CD4-positive, CD25-positive, alpha-beta regulatory T cell (primary cell): Measurements from ENCODE around the gene RNF157. TPM values are rescaled to one million over a fixed set of nuclear protein-coding genes. Genes with fewer than 3 reads are reported as not detected.

Experiments
- ATAC-seq, 2 donors: fragments of 150-1000 bp; cut with Tn5 transposase; one replicate each; pipeline ENCODE4 v1.10.0; 2021; ENCODE audit warnings: low read depth in 2 of 2, moderate number of reproducible peaks in 2 of 2, moderate library complexity in 1 of 2
- DNase-seq, 3 donors: peaks; one replicate each; pipeline versions ENCODE4 v3.0.0 to v3.0.0-alpha.2; 2012 to 2022; ENCODE audit warnings: mixed read lengths in 1 of 3
- H3K27ac ChIP-seq: one replicate; pipeline ENCODE4 v1.7.0; 2013; ENCODE audit warnings: mild to moderate bottlenecking, low read length; ENCODE audit not compliant: insufficient read depth, poor library complexity, severe bottlenecking
- H3K27me3 ChIP-seq: one replicate; pipeline ENCODE4 v1.7.0; 2013; ENCODE audit warnings: low read length; ENCODE audit not compliant: control insufficient read depth, insufficient read depth
- H3K36me3 ChIP-seq: one replicate; pipeline ENCODE4 v1.7.0; 2013; ENCODE audit warnings: mild to moderate bottlenecking, low read length, moderate library complexity; ENCODE audit not compliant: control insufficient read depth, insufficient read depth
- H3K4me1 ChIP-seq: 2 replicates; pipeline ENCODE4 v1.7.0; 2013; ENCODE audit warnings: mild to moderate bottlenecking, low read length; ENCODE audit not compliant: insufficient read depth, control insufficient read depth, poor library complexity, severe bottlenecking
- H3K4me3 ChIP-seq: one replicate; pipeline ENCODE4 v1.7.0; 2013; ENCODE audit warnings: low read depth, mild to moderate bottlenecking, low read length, moderate library complexity
- H3K9me3 ChIP-seq, 2 experiments: 1 replicate in 1 of 2; 2 replicates in 1 of 2; pipeline ENCODE4 v1.7.0; 2013; ENCODE audit warnings: low read length in 2 of 2, mild to moderate bottlenecking in 1 of 2, moderate library complexity in 1 of 2; ENCODE audit not compliant: control insufficient read depth in 2 of 2
- H3K27ac Mint-ChIP-seq, 3 donors: one replicate each; pipeline ENCODE4 v1.8.0; 2020 to 2022; ENCODE audit warnings: mild to moderate bottlenecking in 3 of 3, mixed read lengths in 3 of 3, moderate library complexity in 2 of 3
- H3K27me3 Mint-ChIP-seq: one replicate; pipeline ENCODE4 v1.8.0; 2022; ENCODE audit warnings: mild to moderate bottlenecking, mixed read lengths
- H3K36me3 Mint-ChIP-seq: one replicate; pipeline ENCODE4 v1.8.0; 2020; ENCODE audit warnings: mixed read lengths
- H3K4me1 Mint-ChIP-seq, 4 donors: one replicate each; pipeline ENCODE4 v1.8.0; 2020 to 2022; ENCODE audit warnings: mixed read lengths in 4 of 4, mild to moderate bottlenecking in 1 of 4
- H3K4me3 Mint-ChIP-seq, 4 donors: one replicate each; pipeline ENCODE4 v1.8.0; 2020 to 2022; ENCODE audit warnings: mild to moderate bottlenecking in 4 of 4, mixed read lengths in 4 of 4, moderate library complexity in 3 of 4
- H3K9me3 Mint-ChIP-seq, 7 donors: one replicate each; pipeline ENCODE4 v1.8.0; 2020 to 2022; ENCODE audit warnings: mixed read lengths in 7 of 7, mild to moderate bottlenecking in 3 of 7, moderate library complexity in 2 of 7
- polyA plus RNA-seq, 4 donors: library from polyadenylated mRNA; unstranded; fragments of 300-500 nt; fragmentation: Illumina TruSeq; gene quantifications; one replicate each; pipeline ENCODE4 v1.2.3, GENCODE V29; 2021
- total RNA-seq: library from RNA; stranded (reverse); gene quantifications from one replicate; pipeline ENCODE4 v1.2.3, GENCODE V29; 2022

Gene RNF157
- total and polyA plus RNA-seq, 5 donors from 2014 or later, result 3.3 to 17.7 (median 5.1) TPM

DNA sequence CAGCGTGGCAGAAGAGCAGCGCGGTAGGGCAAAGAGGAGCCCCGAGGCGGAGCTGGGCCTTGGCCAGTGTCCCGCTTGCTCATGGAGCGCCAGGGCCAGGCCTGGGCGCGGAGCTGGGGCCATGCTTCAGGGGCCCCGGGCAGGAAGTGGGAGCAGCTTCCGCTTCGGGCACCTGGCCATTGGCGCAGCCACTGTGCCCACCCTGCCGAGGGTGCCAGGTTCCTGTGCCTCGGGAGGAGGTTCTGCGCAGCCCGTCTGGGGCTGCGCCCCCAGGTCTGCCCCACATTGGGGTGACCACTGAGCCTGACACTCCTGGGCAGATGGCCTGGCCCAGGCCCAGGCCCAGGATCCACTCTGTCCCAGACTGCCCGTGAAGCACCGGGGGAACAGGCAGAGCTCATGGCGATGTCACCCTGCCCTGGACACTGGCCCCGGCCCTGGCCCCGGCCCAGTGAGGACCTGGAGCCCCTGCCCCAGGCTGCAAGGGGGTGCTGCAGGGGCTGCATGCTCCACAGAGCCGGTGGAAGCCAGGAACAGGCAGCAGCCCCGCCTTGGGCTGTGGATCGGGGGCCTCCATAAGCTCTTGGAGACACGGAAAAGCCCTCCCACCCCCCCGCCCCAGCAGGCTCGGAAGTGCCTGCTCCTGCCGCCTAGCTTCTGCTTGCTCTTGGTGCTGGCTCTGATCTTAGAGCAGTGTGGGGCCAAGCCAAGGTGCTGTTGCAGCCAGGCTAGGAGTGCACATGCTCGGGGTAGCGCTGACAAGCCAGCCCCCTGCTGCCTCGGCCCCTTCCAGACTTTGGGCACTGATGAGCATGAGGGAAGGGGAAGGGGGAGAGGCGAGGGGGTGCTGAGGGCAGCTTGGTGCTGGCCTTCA lies 63.4 kb downstream of the RNF157 start:
- ATAC-seq, result no peak
- Mint-ChIP-seq H3K4me1 (peaks cover 21 to 61% (median 25%) of the 10 kb centered on the region in 4 donors), H3K27ac (peak overlapping the region; percentile 89 to 92 (median 92)), H3K9me3 (no peaks in the 10 kb centered on the region), H3K36me3 (no peaks in the 10 kb centered on the region), H3K4me3 (no peak overlapping the region), H3K27me3 (no peaks in the 10 kb centered on the region)
- Histone ChIP-seq H3K4me3 (no peak overlapping the region), H3K27me3 (no peaks in the 10 kb centered on the region), H3K4me1 (peaks cover 47% of the 10 kb centered on the region), H3K9me3 (no peaks in the 10 kb centered on the region), H3K27ac (no peak overlapping the region), H3K36me3 (no peaks in the 10 kb centered on the region)
- DNase-seq, result no peak

DNA sequence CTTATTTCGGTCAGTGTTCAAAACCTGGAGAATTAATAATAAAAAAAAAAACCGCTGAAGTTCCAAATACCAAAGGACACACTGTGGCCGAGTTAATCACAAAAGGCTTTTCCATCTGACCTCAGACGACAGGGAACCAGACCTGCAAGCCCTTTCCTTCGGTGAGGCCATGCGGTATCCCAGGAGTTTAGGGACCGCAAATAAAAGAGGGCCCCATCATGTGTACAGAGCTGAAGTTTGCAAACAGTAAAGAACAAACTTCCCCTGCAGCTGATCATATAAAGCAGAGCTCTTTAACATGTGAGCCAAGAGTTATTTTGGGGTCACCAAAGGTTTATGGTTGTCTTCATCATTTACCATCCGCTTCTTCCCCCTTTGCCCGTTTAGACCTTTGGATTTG lies 66.3 kb downstream of the RNF157 start:
- Mint-ChIP-seq H3K4me1 (peaks cover 7 to 34% (median 7%) of the 10 kb centered on the region in 4 donors), H3K27me3 (no peaks in the 10 kb centered on the region), H3K27ac (no peak overlapping the region), H3K9me3 (peaks cover 0 to 1% (median 0%) of the 10 kb centered on the region in 7 donors), H3K36me3 (peaks cover 2% of the 10 kb centered on the region), H3K4me3 (no peak overlapping the region)
- no peak for DNase-seq
- peaks cover 21% of the 10 kb centered on the region for H3K4me1 ChIP-seq
- H3K27me3 ChIP-seq, result no peaks in the 10 kb centered on the region
- no peak overlapping the region for H3K4me3 ChIP-seq
- H3K27ac ChIP-seq, result no peak overlapping the region
- H3K9me3 ChIP-seq, result no peaks in the 10 kb centered on the region
- ATAC-seq, result no peak
- H3K36me3 ChIP-seq, result no peaks in the 10 kb centered on the region

DNA sequence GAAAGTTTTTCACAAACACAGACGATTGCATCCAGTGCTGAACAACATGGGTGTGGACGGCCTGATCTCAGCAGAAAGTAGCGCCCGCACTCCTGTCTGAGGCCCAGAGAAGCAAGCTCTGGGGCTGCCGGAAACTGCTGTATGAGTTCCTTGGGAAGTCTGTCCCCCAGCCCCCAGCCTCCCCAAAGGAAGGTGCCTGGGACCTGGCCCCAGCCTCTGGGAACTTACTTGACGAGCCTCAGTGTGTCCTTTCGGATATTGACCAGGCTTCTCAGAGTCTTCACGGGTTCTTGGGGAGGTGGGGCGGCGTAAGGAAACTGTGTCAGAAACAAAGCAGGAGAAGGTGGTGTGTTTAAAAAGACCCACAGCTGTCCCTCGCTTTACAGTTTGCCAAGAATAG lies 66.8 kb downstream of the RNF157 start:
- peaks cover 1 to 30% (median 7%) of the 10 kb centered on the region in 4 donors for H3K4me1 Mint-ChIP-seq
- Histone ChIP-seq H3K4me3 (no peak overlapping the region), H3K9me3 (no peaks in the 10 kb centered on the region), H3K4me1 (peaks cover 15% of the 10 kb centered on the region), H3K36me3 (no peaks in the 10 kb centered on the region), H3K27ac (no peak overlapping the region), H3K27me3 (no peaks in the 10 kb centered on the region)
- DNase-seq (no peak), ATAC-seq (no peak)
- no peak overlapping the region for H3K27ac Mint-ChIP-seq
- H3K4me3 Mint-ChIP-seq, result no peak overlapping the region
- peaks cover 5% of the 10 kb centered on the region for H3K36me3 Mint-ChIP-seq
- peaks cover 0 to 2% (median 0%) of the 10 kb centered on the region in 7 donors for H3K9me3 Mint-ChIP-seq
- no peaks in the 10 kb centered on the region for H3K27me3 Mint-ChIP-seq

DNA sequence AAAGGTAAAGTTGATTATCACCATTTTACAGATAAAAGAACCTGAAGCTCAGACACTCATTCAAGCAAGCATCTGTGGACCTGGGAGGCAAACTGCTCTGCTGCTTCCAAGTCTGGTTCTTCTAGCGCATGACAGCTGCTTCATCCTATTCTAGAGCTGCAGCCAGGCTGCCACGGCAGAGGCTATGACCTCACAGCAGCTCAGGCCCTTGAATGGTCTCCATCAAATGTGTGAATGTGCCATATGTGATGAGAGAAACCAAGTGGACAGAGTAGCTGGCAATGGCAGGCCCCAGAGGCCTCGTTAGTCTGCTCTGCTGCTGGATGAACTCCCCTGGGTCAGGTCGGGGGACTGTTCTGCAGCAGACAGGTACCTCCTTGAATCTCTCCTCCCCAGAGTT lies 68.6 kb downstream of the RNF157 start:
- no peak for ATAC-seq

DNA sequence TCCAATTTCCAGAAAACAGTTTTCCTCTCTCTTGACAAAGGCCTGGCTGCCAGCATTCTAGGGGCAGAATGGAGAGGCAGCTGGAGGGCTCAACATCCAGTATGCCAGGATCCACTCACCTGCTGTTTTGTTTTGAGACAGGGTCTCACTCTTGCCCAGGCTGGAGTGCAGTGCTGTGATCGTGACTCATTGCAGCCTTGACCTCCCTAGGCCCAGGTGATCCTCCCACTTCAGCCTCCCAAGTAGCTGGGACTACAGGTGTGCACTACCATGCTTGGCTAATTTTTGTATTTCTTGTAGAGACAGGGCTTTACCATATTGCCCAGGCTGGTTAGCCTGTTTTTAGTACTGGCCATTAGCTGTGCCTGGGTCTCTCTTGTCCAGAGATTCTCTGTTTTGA lies 70.2 kb downstream of the RNF157 start:
- no peak overlapping the region for H3K4me3 ChIP-seq
- Mint-ChIP-seq H3K36me3 (peaks cover 15% of the 10 kb centered on the region), H3K27ac (peak overlapping the region in 1 of 3 donors; percentile 26), H3K9me3 (peaks cover 0 to 5% (median 0%) of the 10 kb centered on the region in 7 donors), H3K27me3 (no peaks in the 10 kb centered on the region), H3K4me1 (peaks cover 0 to 8% (median under 1%) of the 10 kb centered on the region in 4 donors), H3K4me3 (no peak overlapping the region)
- no peaks in the 10 kb centered on the region for H3K9me3 ChIP-seq
- no peaks in the 10 kb centered on the region for H3K36me3 ChIP-seq
- no peaks in the 10 kb centered on the region for H3K4me1 ChIP-seq
- H3K27ac ChIP-seq, result no peak overlapping the region
- H3K27me3 ChIP-seq, result no peaks in the 10 kb centered on the region
- DNase-seq (no peak), ATAC-seq (no peak)

More for the DNA sequence above, 68.6 kb downstream of the RNF157 start:
- no peak for DNase-seq
- Mint-ChIP-seq H3K36me3 (peaks cover 11% of the 10 kb centered on the region), H3K9me3 (peaks cover 0 to 5% (median 0%) of the 10 kb centered on the region in 7 donors), H3K4me3 (no peak overlapping the region), H3K27ac (no peak overlapping the region), H3K4me1 (peaks cover 0 to 18% (median 7%) of the 10 kb centered on the region in 4 donors), H3K27me3 (no peaks in the 10 kb centered on the region)
- H3K36me3 ChIP-seq, result no peaks in the 10 kb centered on the region
- peaks cover 3% of the 10 kb centered on the region for H3K4me1 ChIP-seq
- no peak overlapping the region for H3K27ac ChIP-seq
- H3K4me3 ChIP-seq, result no peak overlapping the region
- H3K9me3 ChIP-seq, result no peaks in the 10 kb centered on the region
- H3K27me3 ChIP-seq, result no peaks in the 10 kb centered on the region

DNA sequence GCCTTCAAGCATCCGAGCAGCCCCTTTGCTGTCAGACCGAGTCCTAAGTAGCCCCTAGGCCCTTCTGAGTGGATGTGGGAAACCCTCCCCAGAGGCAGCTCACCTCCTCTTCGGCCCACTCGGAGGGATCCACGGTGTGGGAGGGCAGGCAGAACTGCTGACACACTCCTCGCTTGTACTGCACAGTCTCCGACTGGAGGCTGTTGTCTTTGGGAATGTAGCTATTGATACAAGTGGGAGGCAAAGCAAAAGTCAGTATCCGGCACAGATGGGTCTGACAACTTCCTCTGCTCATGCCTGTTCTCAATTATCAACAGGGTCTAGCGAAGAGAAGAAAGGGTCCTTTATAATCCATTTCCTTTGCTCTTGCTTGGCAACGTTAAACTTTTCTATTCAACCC lies 73.4 kb downstream of the RNF157 start:
- H3K36me3 Mint-ChIP-seq, result peaks cover 35% of the 10 kb centered on the region
- H3K36me3 ChIP-seq, result no peaks in the 10 kb centered on the region
- peaks cover 0 to 5% (median 0%) of the 10 kb centered on the region in 7 donors for H3K9me3 Mint-ChIP-seq
- no peak overlapping the region for H3K4me3 ChIP-seq
- H3K27me3 ChIP-seq, result no peaks in the 10 kb centered on the region
- no peak for ATAC-seq
- no peaks in the 10 kb centered on the region for H3K4me1 ChIP-seq
- no peak overlapping the region for H3K27ac ChIP-seq
- no peak overlapping the region for H3K4me3 Mint-ChIP-seq
- no peaks in the 10 kb centered on the region for H3K27me3 Mint-ChIP-seq
- H3K4me1 Mint-ChIP-seq, result peaks cover 0 to 7% (median 3%) of the 10 kb centered on the region in 4 donors
- no peak for DNase-seq
- H3K27ac Mint-ChIP-seq, result no peak overlapping the region
- no peaks in the 10 kb centered on the region for H3K9me3 ChIP-seq

DNA sequence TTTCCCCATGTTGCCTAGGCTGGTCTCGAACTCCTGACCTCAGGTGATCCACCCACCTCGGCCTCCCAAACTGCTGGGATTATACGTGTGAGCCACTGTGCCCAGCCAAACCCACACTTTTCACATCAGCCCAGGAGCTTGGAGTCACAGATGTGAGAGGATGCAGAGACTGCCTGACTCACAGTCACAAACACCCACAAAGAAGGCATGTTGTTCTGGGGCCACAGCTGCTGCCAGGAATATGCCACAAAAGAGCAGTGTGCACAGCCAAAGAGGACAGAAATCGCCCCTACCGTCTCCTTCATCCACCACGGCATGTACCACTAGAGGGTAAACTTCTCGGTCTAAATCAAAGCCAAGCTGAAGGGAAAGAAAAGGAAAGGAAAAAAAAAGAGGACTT lies 74.1 kb downstream of the RNF157 start:
- H3K36me3 Mint-ChIP-seq, result peaks cover 38% of the 10 kb centered on the region
- no peak overlapping the region for H3K4me3 ChIP-seq
- H3K4me1 Mint-ChIP-seq, result peaks cover 0 to 7% (median 3%) of the 10 kb centered on the region in 4 donors
- peaks cover 0 to 5% (median 0%) of the 10 kb centered on the region in 7 donors for H3K9me3 Mint-ChIP-seq
- ATAC-seq (no peak), DNase-seq (no peak)
- no peak overlapping the region for H3K27ac ChIP-seq
- no peak overlapping the region for H3K27ac Mint-ChIP-seq
- H3K4me1 ChIP-seq, result no peaks in the 10 kb centered on the region
- no peaks in the 10 kb centered on the region for H3K27me3 ChIP-seq
- H3K4me3 Mint-ChIP-seq, result no peak overlapping the region
- no peaks in the 10 kb centered on the region for H3K36me3 ChIP-seq
- H3K27me3 Mint-ChIP-seq, result no peaks in the 10 kb centered on the region
- H3K9me3 ChIP-seq, result no peaks in the 10 kb centered on the region

DNA sequence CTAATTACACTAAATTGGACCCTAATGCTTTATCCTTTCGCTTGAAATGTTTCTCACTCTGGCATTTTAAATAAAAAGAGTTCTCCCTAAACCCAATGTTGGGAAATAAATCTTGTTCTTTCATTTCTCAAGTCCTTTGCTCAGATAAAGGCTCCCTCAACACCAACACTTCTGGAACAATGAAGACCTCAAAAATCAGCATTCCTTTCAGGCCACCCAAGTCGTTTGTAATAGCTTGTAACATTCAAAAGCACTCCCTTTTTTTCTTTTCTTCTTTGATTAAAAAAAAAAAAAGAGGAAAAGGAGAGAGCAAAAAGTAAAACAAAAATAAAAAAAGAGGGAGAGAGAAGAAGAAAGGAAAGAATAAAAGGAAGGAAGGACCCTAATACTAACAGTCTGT lies 76.0 kb downstream of the RNF157 start:
- Mint-ChIP-seq H3K27ac (no peak overlapping the region), H3K9me3 (peaks cover 0 to 5% (median 0%) of the 10 kb centered on the region in 7 donors), H3K36me3 (peaks cover 41% of the 10 kb centered on the region), H3K4me1 (peaks cover 0 to 7% (median 3%) of the 10 kb centered on the region in 4 donors), H3K4me3 (no peak overlapping the region), H3K27me3 (no peaks in the 10 kb centered on the region)
- ATAC-seq (no peak), DNase-seq (no peak)
- Histone ChIP-seq H3K9me3 (no peaks in the 10 kb centered on the region), H3K27me3 (no peaks in the 10 kb centered on the region), H3K4me1 (no peaks in the 10 kb centered on the region), H3K27ac (no peak overlapping the region), H3K36me3 (no peaks in the 10 kb centered on the region), H3K4me3 (no peak overlapping the region)
